A549 (cell line): ENCODE data around the gene RTP2. TPM values are rescaled to one million over a fixed set of nuclear protein-coding genes. Genes with fewer than 3 reads are reported as not detected.

ENCODE experiments used
- ATAC-seq, 2 experiments: fragments of 200-7000 bp in 1 of 2; fragments of >200 bp in 1 of 2; cut with Nextera tagmentation in 1 of 2; cut with Tn5 transposase in 1 of 2; 3 replicates each; pipeline versions ENCODE4 v1.8.0 to v1.9.1; 2018 to 2020; ENCODE audit warnings: mild to moderate bottlenecking in 1 of 2, moderate library complexity in 1 of 2
- CTCF ChIA-PET: fragments of 300-600 bp; sonication (Branson Sonifier 250); formaldehyde crosslinking; extraction: SDS; loops from one replicate; lab custom pipeline; 2021; ENCODE audit warnings: antibody characterized with exemption, inconsistent platforms; lab: Yijun Ruan, JAX
- POLR2A ChIA-PET: fragments of 350-600 bp; formaldehyde crosslinking; extraction: SDS; loops from one replicate; lab custom pipeline; 2021; ENCODE audit warnings: antibody characterized with exemption, inconsistent platforms; lab: Yijun Ruan, JAX
- DNase-seq, 2 experiments: peaks; one replicate each; pipeline versions ENCODE4 v3.0.0 to v3.0.0-alpha.2; 2011 to 2016; ENCODE audit warnings: low read depth in 1 of 2, low spot score in 1 of 2
- FAIRE-seq: peaks from 2 replicates; lab custom pipeline; 2011; peaks lifted over from hg19 to GRCh38; lab: Jason Lieb, UNC
- H3K27ac ChIP-seq, 2 experiments: fragments of >200 bp; sonication (Bioruptor Twin); formaldehyde crosslinking; 3 replicates each; pipeline ENCODE4 v1.5.1; 2016 to 2017
- H3K4me1 ChIP-seq: fragments of >200 bp; sonication (Bioruptor Twin); formaldehyde crosslinking; 3 replicates; pipeline ENCODE4 v1.6.1; 2016
- H3K4me2 ChIP-seq: fragments of >200 bp; sonication (Bioruptor Twin); formaldehyde crosslinking; 3 replicates; pipeline ENCODE4 v1.6.1; 2016
- H3K4me3 ChIP-seq: fragments of >200 bp; sonication (Bioruptor Twin); formaldehyde crosslinking; 3 replicates; pipeline ENCODE4 v1.5.1; 2016
- H3K9me3 ChIP-seq: fragments of >200 bp; sonication (Bioruptor Twin); formaldehyde crosslinking; 3 replicates; pipeline ENCODE4 v1.6.1; 2016
- ATOH8 ChIP-seq: fragments of 250-450 bp; sonication (Bioruptor Pico); IDR thresholded peaks from 2 replicates; pipeline ENCODE4 v1.5.0; 2020; ENCODE audit warnings: low read depth, mild to moderate bottlenecking, moderate library complexity
- BCL3 ChIP-seq: fragments of >200 bp; sonication (Bioruptor Twin); formaldehyde crosslinking; IDR thresholded peaks from 3 replicates; pipeline ENCODE4 v1.6.1; 2016
- BHLHE40 ChIP-seq: IDR thresholded peaks from 2 replicates; pipeline ENCODE4 v1.6.1; 2012; ENCODE audit warnings: low read depth, low read length, inconsistent platforms
- CBX2 ChIP-seq: fragments of 200-600 bp; sonication (generic); IDR thresholded peaks from 2 replicates; pipeline ENCODE4 v1.6.1; 2016; ENCODE audit warnings: low read depth, mild to moderate bottlenecking, borderline replicate concordance
- CBX8 ChIP-seq: fragments of 200-600 bp; sonication (generic); IDR thresholded peaks from 2 replicates; pipeline ENCODE4 v1.6.1; 2016
- CHD2 ChIP-seq: fragments of 150-350 bp; IDR thresholded peaks from 2 replicates; pipeline ENCODE4 v1.6.1; 2014; ENCODE audit warnings: low read length; ENCODE audit not compliant: partially characterized antibody
- CHD4 ChIP-seq: fragments of 200-600 bp; sonication (generic); IDR thresholded peaks from 2 replicates; pipeline ENCODE4 v1.6.1; 2016; ENCODE audit warnings: antibody characterized with exemption, mild to moderate bottlenecking, borderline replicate concordance
- EP300 ChIP-seq, 2 experiments: fragments of >200 bp; sonication (Bioruptor Twin); formaldehyde crosslinking; IDR thresholded peaks; 2 replicates in 1 of 2; 3 replicates in 1 of 2; pipeline ENCODE4 v1.6.1; 2016 to 2017
- ESRRA ChIP-seq: fragments of 150-350 bp; IDR thresholded peaks from 2 replicates; pipeline ENCODE4 v1.6.1; 2014; ENCODE audit warnings: mild to moderate bottlenecking, low read length, borderline replicate concordance
- FOSB ChIP-seq: fragments of 250-450 bp; sonication (Bioruptor Pico); IDR thresholded peaks from 2 replicates; pipeline ENCODE4 v1.5.0; 2020; ENCODE audit warnings: mild to moderate bottlenecking, moderate library complexity
- FOSL2 ChIP-seq, 2 experiments: fragments of 450-650 bp in 1 of 2; fragments of >200 bp in 1 of 2; sonication (Bioruptor Twin) in 1 of 2; formaldehyde crosslinking; IDR thresholded peaks; 2 replicates each; pipeline versions ENCODE4 v1.5.0 to v1.6.1; 2016 to 2020; ENCODE audit warnings: mild to moderate bottlenecking in 1 of 2, moderate library complexity in 1 of 2
- FOXS1 ChIP-seq: fragments of 250-450 bp; sonication (Bioruptor Pico); IDR thresholded peaks from 2 replicates; pipeline ENCODE4 v1.5.0; 2020; ENCODE audit warnings: mild to moderate bottlenecking, moderate library complexity
- GATA3 ChIP-seq: IDR thresholded peaks from 2 replicates; pipeline ENCODE4 v1.6.1; 2012; ENCODE audit warnings: borderline replicate concordance
- HDAC2 ChIP-seq: fragments of 200-600 bp; sonication (generic); IDR thresholded peaks from 2 replicates; pipeline ENCODE4 v1.6.1; 2016
- HEYL ChIP-seq: fragments of 250-450 bp; sonication (Bioruptor Pico); IDR thresholded peaks from 2 replicates; pipeline ENCODE4 v1.8.0; 2021; ENCODE audit warnings: mild to moderate bottlenecking, moderate library complexity
- HOXA7 ChIP-seq: fragments of 250-450 bp; sonication (Bioruptor Pico); IDR thresholded peaks from 2 replicates; pipeline ENCODE4 v1.5.0; 2020; ENCODE audit warnings: mild to moderate bottlenecking, moderate library complexity
- HOXB13 ChIP-seq: fragments of 250-450 bp; sonication (Bioruptor Pico); IDR thresholded peaks from 2 replicates; pipeline ENCODE4 v1.5.0; 2020; ENCODE audit warnings: low read depth, mild to moderate bottlenecking, moderate library complexity
- HOXB5 ChIP-seq: fragments of 250-450 bp; sonication (Bioruptor Pico); IDR thresholded peaks from 2 replicates; pipeline ENCODE4 v1.5.0; 2020; ENCODE audit warnings: mild to moderate bottlenecking, moderate library complexity
- MAZ ChIP-seq: fragments of 150-350 bp; IDR thresholded peaks from 2 replicates; pipeline ENCODE4 v1.6.1; 2014; ENCODE audit warnings: antibody characterized with exemption, low read depth, low read length, borderline replicate concordance
- MYC ChIP-seq: IDR thresholded peaks from 2 replicates; pipeline ENCODE4 v1.6.1; 2012; ENCODE audit warnings: mild to moderate bottlenecking, inconsistent platforms, low read length, improper control_type of control experiment, borderline replicate concordance
- NPAS2 ChIP-seq: fragments of 250-450 bp; sonication (Bioruptor Pico); IDR thresholded peaks from 2 replicates; pipeline ENCODE4 v1.8.0; 2022; ENCODE audit warnings: mild to moderate bottlenecking, moderate library complexity, borderline replicate concordance
- NR3C1 ChIP-seq: fragments of >200 bp; sonication (Bioruptor Twin); formaldehyde crosslinking; IDR thresholded peaks from 3 replicates; pipeline ENCODE4 v1.6.1; 2017
- POLR2A ChIP-seq: IDR thresholded peaks from 2 replicates; pipeline ENCODE4 v1.6.1; 2012; ENCODE audit warnings: mild to moderate bottlenecking, low read length
- RAD21 ChIP-seq, 2 experiments: fragments of >200 bp in 1 of 2; sonication (Bioruptor Twin) in 1 of 2; formaldehyde crosslinking in 1 of 2; IDR thresholded peaks in 1 of 2; conservative IDR thresholded peaks in 1 of 2; 2 replicates in 1 of 2; 3 replicates in 1 of 2; pipeline ENCODE4 v1.6.1; 2012 to 2018; ENCODE audit warnings: inconsistent platforms in 1 of 2
- RARB ChIP-seq: fragments of 250-450 bp; sonication (Bioruptor Pico); IDR thresholded peaks from 2 replicates; pipeline ENCODE4 v1.8.0; 2021; ENCODE audit warnings: mild to moderate bottlenecking, moderate library complexity
- RNF2 ChIP-seq: fragments of 200-600 bp; sonication (generic); IDR thresholded peaks from 2 replicates; pipeline ENCODE4 v1.6.1; 2016; ENCODE audit warnings: low read depth, mild to moderate bottlenecking, antibody characterized with exemption, moderate library complexity, borderline replicate concordance
- SMC3 ChIP-seq: fragments of >200 bp; sonication (Bioruptor Twin); formaldehyde crosslinking; IDR thresholded peaks from 3 replicates; pipeline ENCODE4 v1.6.1; 2018; ENCODE audit warnings: inconsistent platforms
- ZFP36 ChIP-seq: fragments of 450-650 bp; IDR thresholded peaks from 2 replicates; pipeline ENCODE4 v1.6.1; 2014; ENCODE audit warnings: borderline replicate concordance; ENCODE audit not compliant: partially characterized antibody
- ZNF302 ChIP-seq: fragments of 250-450 bp; sonication (Bioruptor Pico); IDR thresholded peaks from 2 replicates; pipeline ENCODE4 v1.9.0; 2021; ENCODE audit warnings: inconsistent platforms, mild to moderate bottlenecking, moderate library complexity
- WGBS: methylation state at CpG from one replicate; pipeline ENCODE4 v1.1.6; 2017; ENCODE audit errors: missing lambda C conversion rate; 5-methylcytosine and 5-hydroxymethylcytosine counted together
- polyA plus RNA-seq, 4 experiments: library from polyadenylated mRNA; depleted of rRNA in 3 of 4; stranded (reverse); fragments of >200 nt; fragmentation: RNase III in 1 of 4; extraction: RNeasy Plus Mini Kit Qiagen cat#74134 plus additional on column Dnase treatment in 1 of 4; gene quantifications; 2 replicates in 3 of 4; 3 replicates in 1 of 4; pipeline ENCODE4 v1.2.3, GENCODE V29; 2011 to 2017

RTP2 gene
- polyA plus RNA-seq, 2 of the 4 experiments (the other 2 are of a cell fraction) = not detected

- no peak overlapping the region for H3K4me2 ChIP-seq
- no peaks in the 10 kb centered on the region for H3K9me3 ChIP-seq
- FAIRE-seq (no peak), ATAC-seq (peak; percentile 47 to 83; a peak in 3 of 6 replicates), DNase-seq (peak; percentile 7 to 24)
- no peaks in the 10 kb centered on the region for H3K4me1 ChIP-seq
- TF ChIP-seq RNF2 (no peak), BCL3 (no peak), CBX8 (no peak), RAD21 (conservative IDR thresholded peaks at IDR 0.05 in 1 of 2, IDR thresholded peaks at IDR 0.05 in 1 of 2) (no peak), ZNF302 (CRISPR knock-in tag) (no peak), NPAS2 (no peak), HOXB13 (no peak), MAZ (no peak), HOXA7 (no peak), NR3C1 (no peak), MYC (no peak), HEYL (CRISPR knock-in tag) (no peak), CHD4 (no peak)
- CTCF ChIA-PET = interaction anchor here (0.8 to 1.8 kb wide), 6 partner anchors 8 to 390 kb away, joined by 3 to 6 read pairs (median 4); no protein-coding TSS in a partner anchor
- POLR2A ChIA-PET = no interaction called here
- no peak overlapping the region for H3K27ac ChIP-seq
- 49% methylated on average over 4 of the region's 4 CpGs for WGBS
- no peak overlapping the region for H3K4me3 ChIP-seq
Measured at GRCh38 chr3:187709155-187709554, 6.8 kb upstream of the RTP2 start.

GRCh38 chr3:187708696-187709095 is 6.3 kb upstream of the RTP2 start:
- H3K27ac ChIP-seq = no peak overlapping the region
- no peak for DNase-seq
- no peaks in the 10 kb centered on the region for H3K4me1 ChIP-seq
- ChIA-PET CTCF (interaction anchor here (0.6 to 1.8 kb wide), 7 partner anchors 7 to 609 kb away, joined by 3 to 7 read pairs (median 4); no protein-coding TSS in a partner anchor), POLR2A (no interaction called here)
- ATAC-seq = no peak
- no peak overlapping the region for H3K4me3 ChIP-seq
- no peak for FAIRE-seq
- no peak overlapping the region for H3K4me2 ChIP-seq
- H3K9me3 ChIP-seq = no peaks in the 10 kb centered on the region
- TF ChIP-seq RARB (CRISPR knock-in tag) (no peak), SMC3 (no peak), BHLHE40 (no peak), ESRRA (no peak), NPAS2 (no peak), FOSB (CRISPR knock-in tag) (no peak), CBX2 (no peak), ATOH8 (CRISPR knock-in tag) (no peak), FOSL2 (IDR thresholded peaks at IDR 0.05) (no peak), FOSL2 (CRISPR knock-in tag; IDR thresholded peaks at IDR 0.05) (no peak), CBX8 (no peak), HOXB5 (CRISPR knock-in tag) (no peak), ZFP36 (no peak), POLR2A (no peak), EP300 (IDR thresholded peaks at IDR 0.05) (no peak), FOXS1 (CRISPR knock-in tag) (no peak), HDAC2 (no peak), GATA3 (no peak), CHD2 (no peak)
